Hepatic stellate cell (primary cell): ENCODE measurements around the gene VPS26B.
A peak's percentile ranks its signal among the peaks of the same experiment; 100 is the strongest.
"Not testable (repeated sequence)": the region's sequence is repeated elsewhere in the genome, so short reads cannot be mapped to it uniquely, and the experiment has no call there.

Experiments used
- DNase-seq: peaks from one replicate; pipeline ENCODE4 v3.0.0; 2011; ENCODE audit warnings: low spot score

VPS26B gene

GRCh38 chr11:134258577-134258976 is 34.1 kb downstream of the VPS26B start:
- DNase-seq: no peak

- no peak for DNase-seq
These were observed 36.0 kb downstream of the VPS26B start for GRCh38 chr11:134260503-134260902.

DNA sequence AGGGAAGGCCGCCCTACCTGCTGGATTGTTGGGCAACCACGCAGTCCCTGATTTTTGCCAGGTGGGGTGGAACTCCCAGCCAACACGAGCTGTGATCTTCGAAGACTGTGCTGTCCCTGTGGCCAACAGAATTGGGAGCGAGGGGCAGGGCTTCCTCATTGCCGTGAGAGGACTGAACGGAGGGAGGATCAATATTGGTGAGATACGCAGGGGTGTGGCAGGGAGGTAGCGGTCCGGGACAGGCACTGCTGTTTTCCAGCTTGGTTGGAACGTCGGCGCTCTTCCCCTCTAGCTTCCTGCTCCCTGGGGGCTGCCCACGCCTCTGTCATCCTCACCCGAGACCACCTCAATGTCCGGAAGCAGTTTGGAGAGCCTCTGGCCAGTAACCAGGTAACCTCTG is 36.5 kb downstream of the VPS26B start:
- DNase-seq: no peak

DNA sequence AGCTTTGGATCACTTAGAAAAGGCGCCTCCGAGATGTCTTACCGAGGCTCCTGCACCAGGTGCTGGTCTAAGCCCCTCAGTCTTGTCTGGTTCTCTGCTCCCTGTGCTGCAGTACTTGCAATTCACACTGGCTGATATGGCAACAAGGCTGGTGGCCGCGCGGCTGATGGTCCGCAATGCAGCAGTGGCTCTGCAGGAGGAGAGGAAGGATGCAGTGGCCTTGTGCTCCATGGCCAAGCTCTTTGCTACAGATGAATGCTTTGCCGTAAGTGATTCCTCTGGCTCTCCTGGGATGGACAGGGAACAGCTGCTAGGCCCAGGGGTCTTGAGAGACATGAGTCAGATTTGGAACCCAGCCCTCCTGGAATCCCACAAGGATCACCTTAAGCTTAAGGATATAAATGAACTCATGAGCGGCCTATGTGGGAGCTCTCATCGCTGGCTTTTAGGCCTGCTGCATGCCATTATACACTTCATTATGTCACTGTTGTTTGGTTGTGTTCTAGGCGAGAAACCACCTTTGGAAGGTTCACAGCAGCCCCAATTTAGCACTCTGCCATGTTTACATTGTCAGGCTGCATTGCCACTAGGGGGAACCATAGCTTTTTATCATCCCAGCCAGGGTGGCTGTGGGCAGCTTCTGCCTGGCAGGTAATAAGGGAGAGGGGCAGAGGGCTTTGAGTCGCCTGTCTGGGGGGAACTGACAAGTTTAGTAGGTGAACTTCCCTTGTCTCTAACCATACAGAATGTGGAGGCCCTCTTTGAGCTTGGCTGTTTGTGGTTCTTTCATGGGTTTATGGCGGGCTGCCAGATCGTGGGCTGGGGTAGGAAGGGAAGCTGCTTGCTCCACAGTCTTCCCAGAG is 37.4 kb downstream of the VPS26B start:
- peak; percentile 46 for DNase-seq

- DNase-seq: no peak
These were observed 40.7 kb downstream of the VPS26B start for GRCh38 chr11:134264966-134265764.

- DNase-seq: no peak
These were observed 42.0 kb downstream of the VPS26B start for GRCh38 chr11:134266440-134266839.

DNA sequence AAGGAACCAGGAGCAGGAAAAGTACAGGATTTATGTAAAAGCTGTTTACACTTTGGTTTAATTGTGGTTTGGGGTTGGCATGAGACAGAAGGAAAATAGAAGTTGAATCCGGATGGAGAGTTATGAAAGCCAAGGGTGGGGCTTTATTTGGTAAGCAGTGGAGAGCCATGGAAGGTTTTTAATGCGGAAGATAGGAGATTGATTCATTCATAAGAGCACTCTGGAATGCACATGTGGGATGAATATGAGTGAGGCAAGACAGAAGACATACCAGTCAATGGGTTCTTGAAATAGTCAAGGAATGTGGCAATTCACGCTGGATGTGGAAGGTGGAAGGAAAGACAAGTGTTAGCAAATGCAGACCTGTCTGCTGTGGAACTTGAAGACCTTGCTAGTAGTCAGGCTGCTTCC is 42.4 kb downstream of the VPS26B start:
- peak; percentile 68 for DNase-seq

DNA sequence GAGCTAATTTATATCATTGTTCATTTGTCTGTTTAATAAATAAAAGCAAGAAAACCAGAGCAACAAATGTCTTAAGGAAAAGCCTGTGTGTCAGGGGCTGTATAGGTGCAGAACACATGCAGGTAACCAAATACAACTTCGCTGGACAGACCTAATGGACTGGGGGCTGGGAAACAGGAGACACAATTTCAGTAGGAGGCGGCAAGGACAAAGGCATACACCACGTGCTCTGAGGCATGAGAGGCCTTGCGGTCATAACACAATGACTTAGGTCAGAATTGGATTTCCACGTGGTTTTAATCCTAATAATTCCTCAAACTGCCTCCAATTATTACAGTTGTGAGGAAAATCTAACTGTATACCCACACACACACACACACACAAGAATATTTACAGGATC is 43.0 kb downstream of the VPS26B start:
- no peak for DNase-seq

DNA sequence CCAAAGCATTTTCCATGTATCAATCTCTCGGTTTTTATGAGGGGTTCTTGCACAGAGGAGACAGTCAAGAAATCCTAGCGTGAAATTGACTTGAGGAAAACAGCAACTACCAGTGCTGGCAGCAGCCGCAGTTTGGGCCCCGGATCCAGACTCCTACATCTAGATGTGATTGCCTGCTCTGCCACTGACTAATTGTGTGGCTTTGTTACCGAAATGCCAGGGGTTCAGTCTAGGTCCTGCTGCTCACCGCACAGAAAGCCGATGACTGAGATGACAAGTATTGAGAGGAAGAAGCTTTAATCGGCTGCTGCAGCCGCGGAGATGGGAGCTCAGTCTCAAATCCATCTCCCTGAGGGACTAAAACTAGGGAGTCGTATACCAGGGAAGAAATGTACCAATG is 43.5 kb downstream of the VPS26B start:
- DNase-seq: no peak

DNA sequence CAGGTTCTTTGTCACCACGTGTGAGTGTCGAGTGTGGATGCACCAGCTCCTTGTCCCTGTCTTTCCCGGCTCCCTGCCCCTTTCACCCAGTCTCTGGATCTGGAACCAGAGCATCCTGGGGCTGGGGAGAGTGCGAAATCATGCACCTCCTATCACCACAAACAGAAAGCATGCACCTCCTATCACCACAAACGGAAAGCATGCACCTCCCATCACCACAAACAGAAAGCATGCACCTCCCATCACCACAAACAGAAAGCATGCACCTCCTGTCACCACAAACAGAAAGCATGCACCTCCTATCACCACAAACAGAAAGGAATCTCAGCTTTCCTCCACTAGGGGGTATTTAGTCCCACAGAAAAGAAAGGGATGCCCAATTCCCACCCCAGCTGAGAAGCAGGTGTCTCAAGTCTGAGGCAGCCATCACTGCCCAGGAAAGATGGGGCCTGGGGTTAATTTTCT is 45.8 kb downstream of the VPS26B start:
- DNase-seq: no peak

GRCh38 chr11:134271978-134272377 is 47.5 kb downstream of the VPS26B start:
- no peak for DNase-seq

DNA sequence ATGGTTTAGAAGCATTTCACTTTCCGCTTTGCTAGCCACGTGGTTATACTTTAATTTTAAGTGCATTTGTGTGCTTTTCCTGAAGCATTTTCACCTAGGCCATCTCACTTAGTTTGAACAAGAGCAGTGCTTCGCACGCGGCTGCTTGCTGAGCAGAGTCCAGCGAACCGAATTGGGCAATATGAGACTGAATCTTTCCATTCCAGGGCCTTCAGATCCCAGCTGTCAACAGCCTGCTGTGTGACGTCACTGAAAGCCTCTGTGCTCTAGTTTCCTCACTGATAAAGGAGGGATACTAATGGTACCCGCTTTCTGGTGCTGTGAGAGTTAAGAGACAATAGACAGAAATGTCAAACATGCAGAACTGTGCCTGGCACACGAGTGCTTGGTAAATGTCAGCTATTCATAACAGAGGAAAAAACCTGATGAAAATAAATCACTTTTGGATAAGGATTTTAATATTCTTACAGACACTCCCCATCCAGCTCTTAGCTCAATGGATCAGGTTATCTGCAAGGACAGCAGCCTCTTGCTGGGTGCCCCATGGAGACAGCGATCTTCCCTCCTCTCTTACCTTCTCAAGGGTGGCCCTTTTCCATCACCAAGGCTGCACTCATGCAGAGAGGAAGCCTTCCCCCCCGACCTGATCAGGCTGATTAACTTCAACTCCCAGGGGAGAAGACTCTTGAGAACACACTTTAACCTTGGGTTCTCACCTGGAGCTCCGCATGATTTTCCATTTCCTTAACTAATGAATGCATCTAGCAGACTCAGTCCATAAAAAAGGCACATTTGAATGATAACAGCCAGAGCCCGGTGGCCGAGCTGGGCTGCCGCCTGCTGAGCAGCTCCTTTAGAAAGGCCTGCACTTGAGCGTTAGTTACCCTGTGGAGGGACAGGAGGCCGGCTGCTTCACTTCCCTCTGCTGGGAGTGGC is 48.2 kb downstream of the VPS26B start:
- peak; percentile 29 for DNase-seq

DNA sequence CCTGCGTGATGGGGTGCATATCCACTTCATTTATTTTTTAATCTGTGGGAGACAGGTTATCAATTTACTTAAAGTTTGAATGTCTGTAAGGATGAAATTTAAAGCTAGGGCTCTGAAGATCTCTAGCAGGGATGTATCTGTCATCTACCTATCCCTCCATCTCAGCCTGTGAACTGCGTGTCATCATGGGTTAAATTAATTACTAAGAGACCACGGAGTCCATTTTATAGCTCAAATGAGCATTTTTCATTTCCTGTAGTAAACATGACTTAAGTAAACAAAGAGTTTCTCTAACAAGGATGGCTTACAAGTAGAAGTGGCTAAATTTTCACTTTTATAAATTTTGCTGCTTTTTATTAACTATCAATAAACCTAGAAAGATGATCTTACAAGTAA is 48.8 kb downstream of the VPS26B start:
- no peak for DNase-seq

DNA sequence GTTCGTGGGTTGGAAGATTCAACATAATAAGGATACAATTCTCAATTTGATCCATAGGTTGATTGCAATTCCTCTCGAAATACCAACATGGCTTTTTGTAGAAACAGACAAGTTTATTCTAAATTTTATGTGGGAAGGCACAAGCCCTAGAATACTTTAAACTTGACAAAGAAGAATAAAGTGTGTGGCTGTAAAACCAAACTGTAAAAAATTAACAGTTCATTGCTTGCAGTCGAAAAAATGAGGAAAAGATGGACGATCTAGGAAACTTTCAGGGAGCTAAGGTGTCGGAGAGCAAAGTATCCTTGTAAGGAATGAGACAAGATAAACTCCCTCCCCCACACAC is 50.7 kb downstream of the VPS26B start:
- DNase-seq: no peak

DNA sequence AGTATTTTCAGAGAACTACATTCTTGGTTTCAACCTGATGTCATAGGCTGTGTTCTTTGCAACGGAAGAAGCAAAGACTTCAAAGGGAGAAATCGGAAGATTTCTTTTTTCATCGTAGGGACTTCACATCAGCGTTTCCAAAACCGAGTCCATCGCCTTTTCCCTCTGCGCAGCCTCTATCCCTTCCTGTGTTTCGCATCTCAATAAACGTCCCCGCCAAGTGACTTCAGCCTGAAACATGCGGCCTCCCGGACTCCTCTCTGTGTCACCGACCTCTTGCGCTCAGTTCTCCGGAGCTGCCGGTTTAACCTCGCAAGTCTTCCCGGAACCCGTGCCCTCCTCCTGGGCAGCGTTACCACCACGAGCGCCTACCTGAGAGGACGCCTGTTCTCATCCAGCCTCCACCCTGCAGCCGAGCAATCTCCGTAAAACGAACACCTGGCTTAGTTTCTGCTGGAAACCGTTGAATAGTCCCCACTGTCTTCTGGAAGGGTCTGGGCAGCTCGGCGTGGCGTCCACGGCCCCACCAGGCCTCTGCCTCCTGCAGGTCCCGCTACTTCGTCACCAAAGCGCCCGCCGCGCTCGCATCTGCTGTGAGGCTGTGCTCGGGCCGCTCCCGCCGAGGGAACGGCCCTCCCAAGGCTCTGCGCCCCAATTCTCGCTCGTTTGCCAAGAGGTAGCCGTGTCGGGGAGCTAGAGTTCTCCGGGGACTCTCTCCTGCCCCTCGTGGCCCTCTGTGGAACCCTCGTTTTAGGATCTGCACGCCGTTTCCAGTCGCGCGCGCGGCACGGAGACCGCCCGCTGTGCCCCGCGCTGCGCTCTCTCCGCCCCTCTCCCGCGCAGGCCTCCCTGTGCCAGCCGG is 51.3 kb downstream of the VPS26B start, which contains the start of gene GLB1L3:
Gene GLB1L3, plus strand, starts transcription at position 846 of the 862 bp plus-strand sequence. CDS start 362 bp downstream, outside the sequence.
- peak; percentile 43 for DNase-seq

GRCh38 chr11:134276396-134277182 is 52.1 kb downstream of the VPS26B start:
- DNase-seq: no peak

GRCh38 chr11:134277183-134278001 is 52.9 kb downstream of the VPS26B start:
- DNase-seq: no peak

DNA sequence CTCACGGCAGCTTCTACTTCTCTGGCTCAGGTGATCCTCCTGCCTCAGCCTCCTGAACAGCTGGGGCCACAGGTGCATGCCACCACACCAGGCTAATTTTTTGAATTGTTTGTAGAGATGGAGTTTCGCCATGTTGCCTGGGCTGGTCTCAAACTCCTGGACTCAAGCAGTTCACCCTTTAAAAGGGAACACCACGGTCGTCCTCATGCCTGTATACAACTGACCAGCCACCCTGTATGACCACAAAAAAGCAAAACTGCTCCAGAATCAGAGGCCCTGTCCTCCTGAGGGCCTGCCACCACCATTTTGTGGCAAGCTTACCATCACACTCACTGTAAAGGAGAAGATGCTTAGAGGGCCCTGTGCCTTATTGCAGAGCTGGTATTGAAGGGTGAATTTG is 53.9 kb downstream of the VPS26B start:
- DNase-seq: no peak

- DNase-seq: not testable (repeated sequence)
These were observed 57.2 kb downstream of the VPS26B start for GRCh38 chr11:134281635-134282034.
